Neutrophil (primary cell): ENCODE data around the gene AMBP.

ENCODE experiments used
- H3K27ac ChIP-seq: fragments of 200-600 bp; sonication (generic); 2 replicates; pipeline ENCODE4 v1.5.1; 2016; ENCODE audit warnings: mild to moderate bottlenecking, moderate library complexity
- H3K27me3 ChIP-seq: fragments of 200-600 bp; sonication (generic); 2 replicates; pipeline ENCODE4 v1.6.0; 2016; ENCODE audit warnings: mild to moderate bottlenecking
- H3K36me3 ChIP-seq: fragments of 200-600 bp; sonication (generic); 2 replicates; pipeline ENCODE4 v1.5.1; 2017
- H3K4me1 ChIP-seq, 2 experiments: fragments of 200-600 bp in 1 of 2; sonication (generic) in 1 of 2; 1 replicate in 1 of 2; 2 replicates in 1 of 2; pipeline versions ENCODE4 v1.5.1 to v1.6.1; 2013 to 2016; ENCODE audit warnings: low read depth in 1 of 2, low read length in 1 of 2, mild to moderate bottlenecking in 1 of 2, moderate library complexity in 1 of 2; ENCODE audit not compliant: control insufficient read depth in 1 of 2, insufficient read depth in 1 of 2
- H3K4me3 ChIP-seq, 2 experiments: fragments of 200-600 bp in 1 of 2; sonication (generic) in 1 of 2; 1 replicate in 1 of 2; 2 replicates in 1 of 2; pipeline ENCODE4 v1.5.1; 2013 to 2016; ENCODE audit warnings: low read depth in 1 of 2, low read length in 1 of 2, mild to moderate bottlenecking in 1 of 2, moderate library complexity in 1 of 2
- H3K9me3 ChIP-seq: fragments of 200-600 bp; sonication (generic); 2 replicates; pipeline ENCODE4 v1.5.1; 2016
- CTCF ChIP-seq: fragments of 200-600 bp; sonication (generic); IDR thresholded peaks from 2 replicates; pipeline ENCODE4 v1.5.1; 2016; ENCODE audit warnings: antibody characterized with exemption

AMBP gene

GRCh38 chr9:114038724-114039313 lies 39.3 kb downstream of the AMBP start:
- Histone ChIP-seq H3K4me1 (no peaks in the 10 kb centered on the region), H3K9me3 (no peaks in the 10 kb centered on the region), H3K27ac (no peak overlapping the region), H3K36me3 (no peaks in the 10 kb centered on the region), H3K4me3 (no peak overlapping the region), H3K27me3 (no peaks in the 10 kb centered on the region)
- TF ChIP-seq CTCF: no peak

GRCh38 chr9:114037961-114038723 lies 40.0 kb downstream of the AMBP start:
- TF ChIP-seq CTCF: no peak
- no peaks in the 10 kb centered on the region for H3K4me1 ChIP-seq
- no peaks in the 10 kb centered on the region for H3K27me3 ChIP-seq
- no peaks in the 10 kb centered on the region for H3K9me3 ChIP-seq
- H3K27ac ChIP-seq: no peak overlapping the region
- no peaks in the 10 kb centered on the region for H3K36me3 ChIP-seq
- H3K4me3 ChIP-seq: no peak overlapping the region

GRCh38 chr9:114037249-114037648 lies 40.9 kb downstream of the AMBP start:
- no peak for TF ChIP-seq CTCF
- Histone ChIP-seq H3K4me3 (no peak overlapping the region), H3K27ac (no peak overlapping the region), H3K36me3 (no peaks in the 10 kb centered on the region), H3K27me3 (no peaks in the 10 kb centered on the region), H3K9me3 (no peaks in the 10 kb centered on the region), H3K4me1 (no peaks in the 10 kb centered on the region)

GRCh38 chr9:114035845-114036801 lies 42.0 kb downstream of the AMBP start:
- Histone ChIP-seq H3K27ac (no peak overlapping the region), H3K36me3 (no peaks in the 10 kb centered on the region), H3K9me3 (no peaks in the 10 kb centered on the region), H3K4me3 (no peak overlapping the region), H3K27me3 (no peaks in the 10 kb centered on the region), H3K4me1 (no peaks in the 10 kb centered on the region)
- no peak for TF ChIP-seq CTCF

GRCh38 chr9:114035221-114035844 lies 42.8 kb downstream of the AMBP start:
- Histone ChIP-seq H3K4me1 (no peaks in the 10 kb centered on the region), H3K4me3 (no peak overlapping the region), H3K9me3 (no peaks in the 10 kb centered on the region), H3K27me3 (no peaks in the 10 kb centered on the region), H3K36me3 (no peaks in the 10 kb centered on the region), H3K27ac (no peak overlapping the region)
- TF ChIP-seq CTCF: no peak
